Smooth muscle cell (in vitro differentiated cells): ENCODE data around the gene RCHY1. TPM values are rescaled to one million over a fixed set of nuclear protein-coding genes. Genes with fewer than 3 reads are reported as not detected.
"Not testable (repeated sequence)": the region's sequence is repeated elsewhere in the genome, so short reads cannot be mapped to it uniquely, and the experiment has no call there.

Experiments used
- DNase-seq: peaks from one replicate; lab custom pipeline; 2025; ENCODE audit not compliant: unreplicated experiment; lab: John Stamatoyannopoulos, UW
- H2AFZ ChIP-seq: fragments of 200-600 bp; sonication (generic); 2 replicates; pipeline ENCODE4 v1.6.0; 2016; ENCODE audit warnings: antibody characterized with exemption, low read depth, mild to moderate bottlenecking
- H3F3A ChIP-seq: fragments of 200-600 bp; sonication (generic); 2 replicates; pipeline ENCODE4 v1.6.0; 2017; ENCODE audit warnings: antibody characterized with exemption, low read depth
- H3K27ac ChIP-seq: fragments of 200-600 bp; sonication (generic); 2 replicates; pipeline ENCODE4 v1.5.1; 2016; ENCODE audit warnings: low read depth, mild to moderate bottlenecking
- H3K27me3 ChIP-seq: fragments of 200-600 bp; sonication (generic); 2 replicates; pipeline ENCODE4 v1.6.1; 2016; ENCODE audit warnings: low read depth, mild to moderate bottlenecking
- H3K36me3 ChIP-seq: fragments of 200-600 bp; sonication (generic); 2 replicates; pipeline ENCODE4 v1.5.1; 2016; ENCODE audit warnings: low read depth
- H3K4me1 ChIP-seq: fragments of 200-600 bp; sonication (generic); 2 replicates; pipeline ENCODE4 v1.5.1; 2016; ENCODE audit warnings: low read depth
- H3K4me2 ChIP-seq: fragments of 200-600 bp; sonication (generic); 2 replicates; pipeline ENCODE4 v1.6.0; 2016; ENCODE audit warnings: mild to moderate bottlenecking
- H3K4me3 ChIP-seq: fragments of 200-600 bp; sonication (generic); 2 replicates; pipeline ENCODE4 v1.5.1; 2016; ENCODE audit warnings: mild to moderate bottlenecking
- H3K79me2 ChIP-seq: fragments of 200-600 bp; sonication (generic); 2 replicates; pipeline ENCODE4 v1.6.0; 2016; ENCODE audit warnings: low read depth, mild to moderate bottlenecking
- H3K9ac ChIP-seq: fragments of 200-600 bp; sonication (generic); 2 replicates; pipeline ENCODE4 v1.6.0; 2016; ENCODE audit warnings: low read depth
- H3K9me3 ChIP-seq: fragments of 200-600 bp; sonication (generic); replicated peaks from 2 replicates; pipeline ENCODE4 v1.5.1; 2016; ENCODE audit warnings: low read depth
- H4K20me1 ChIP-seq: fragments of 200-600 bp; sonication (generic); 2 replicates; pipeline ENCODE4 v1.6.0; 2016; ENCODE audit warnings: low read depth
- CTCF ChIP-seq: fragments of 200-600 bp; sonication (generic); IDR thresholded peaks from 2 replicates; pipeline ENCODE4 v1.5.1; 2017; ENCODE audit warnings: borderline replicate concordance, mild to moderate bottlenecking, antibody characterized with exemption; ENCODE audit not compliant: insufficient read depth, poor library complexity, severe bottlenecking
- WGBS: methylation state at CpG from one replicate; pipeline ENCODE4 v1.1.7; 2016; ENCODE audit warnings: low lambda C conversion rate; 5-methylcytosine and 5-hydroxymethylcytosine counted together
- polyA plus RNA-seq: library from polyadenylated mRNA; unstranded; fragments of >200 nt; fragmentation: Nextera tagmentation; extraction: Ambion mirVana; gene quantifications from 2 replicates; pipeline ENCODE4 v1.2.1, GENCODE V29; 2016
- total RNA-seq: library from RNA; depleted of rRNA; stranded (reverse); fragments of >200 nt; gene quantifications from 2 replicates; pipeline ENCODE4 v1.2.3, GENCODE V29; 2014

The RCHY1 gene
- total and polyA plus RNA-seq, 2 experiments from 2014 or later, result 19.3 to 45.9 TPM

DNA sequence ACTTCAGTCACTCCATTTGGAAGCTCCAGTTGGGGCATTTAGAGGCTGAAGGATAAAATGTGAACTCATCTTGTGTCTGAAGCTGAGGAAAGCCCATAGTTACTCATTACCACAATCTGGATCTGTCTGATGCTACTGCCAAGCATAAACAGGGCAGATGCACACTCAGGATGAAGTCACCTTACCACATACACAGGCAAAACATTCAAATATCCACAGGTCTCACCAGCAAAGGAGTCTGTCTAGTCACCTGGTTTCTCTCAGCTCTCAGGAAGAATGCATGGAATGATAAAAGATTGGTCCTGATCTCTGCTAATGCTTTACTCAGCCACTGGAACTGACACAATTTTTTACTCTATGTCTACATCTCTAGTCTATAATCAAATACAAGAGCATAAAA lies 28.6 kb upstream of the RCHY1 start:
- no peaks in the 10 kb centered on the region for H3K79me2 ChIP-seq
- no peaks in the 10 kb centered on the region for H3K9me3 ChIP-seq
- DNase-seq, result no peak
- H3K4me2 ChIP-seq, result peak overlapping the region; percentile 32
- H3K36me3 ChIP-seq, result no peaks in the 10 kb centered on the region
- H3K4me1 ChIP-seq, result peaks cover 6% of the 10 kb centered on the region
- peaks cover 8% of the 10 kb centered on the region for H3F3A ChIP-seq
- H3K9ac ChIP-seq, result peak overlapping the region; percentile 76
- no peak overlapping the region for H2AFZ ChIP-seq
- H3K27ac ChIP-seq, result peak overlapping the region; percentile 97
- no peaks in the 10 kb centered on the region for H3K27me3 ChIP-seq
- no peak for TF ChIP-seq CTCF
- no peak overlapping the region for H3K4me3 ChIP-seq
- no peaks in the 10 kb centered on the region for H4K20me1 ChIP-seq

DNA sequence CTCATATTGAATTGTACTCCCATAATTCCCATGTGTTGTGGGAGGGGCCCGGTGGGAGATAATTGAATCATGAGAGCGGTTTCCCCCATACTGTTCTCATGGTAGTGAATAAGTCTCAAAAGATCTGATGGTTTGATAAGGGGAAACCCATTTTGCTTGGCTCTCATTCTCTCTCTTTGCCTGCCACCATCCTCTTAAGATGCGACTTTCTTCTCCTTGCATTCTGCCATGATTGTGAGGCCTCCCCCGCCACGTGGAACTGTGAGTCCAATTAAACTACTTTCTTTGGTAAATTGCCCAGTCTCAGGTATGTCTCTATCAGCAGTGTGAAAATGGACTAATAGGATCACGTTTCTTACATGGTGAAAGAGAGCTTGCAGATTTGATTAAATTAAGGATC lies 23.1 kb upstream of the RCHY1 start:
- 93% methylated on average over 6 of the region's 6 CpGs for WGBS
- DNase-seq, H3K27ac ChIP-seq, H3K4me2 ChIP-seq, H2AFZ ChIP-seq, H3K79me2 ChIP-seq, H3K9ac ChIP-seq, H4K20me1 ChIP-seq, H3F3A ChIP-seq, H3K36me3 ChIP-seq, H3K27me3 ChIP-seq, H3K9me3 ChIP-seq, H3K4me3 ChIP-seq, H3K4me1 ChIP-seq: not testable (repeated sequence)

- not testable (repeated sequence) for H3K9ac ChIP-seq, H2AFZ ChIP-seq, H3K4me1 ChIP-seq, H3F3A ChIP-seq, DNase-seq, H3K4me3 ChIP-seq, H4K20me1 ChIP-seq, H3K9me3 ChIP-seq, H3K27ac ChIP-seq, H3K4me2 ChIP-seq, H3K27me3 ChIP-seq, H3K79me2 ChIP-seq
- peaks cover 12% of the 10 kb centered on the region for H3K36me3 ChIP-seq
These were observed 19.7 kb upstream of the RCHY1 start for GRCh38 chr4:75533926-75534325.

- H4K20me1 ChIP-seq, H3K9ac ChIP-seq, H3K4me2 ChIP-seq, H3F3A ChIP-seq, H3K27ac ChIP-seq, H2AFZ ChIP-seq, H3K4me1 ChIP-seq, DNase-seq, H3K79me2 ChIP-seq, H3K9me3 ChIP-seq, H3K4me3 ChIP-seq, H3K27me3 ChIP-seq: not testable (repeated sequence)
- 98% methylated on average over 4 of the region's 4 CpGs for WGBS
- H3K36me3 ChIP-seq, result peaks cover 12% of the 10 kb centered on the region
These were observed 19.2 kb upstream of the RCHY1 start for GRCh38 chr4:75533339-75533887.

- not testable (repeated sequence) for H3K79me2 ChIP-seq, H3K4me3 ChIP-seq, H3K27ac ChIP-seq, H2AFZ ChIP-seq, H4K20me1 ChIP-seq, H3F3A ChIP-seq, DNase-seq, H3K4me2 ChIP-seq, H3K9me3 ChIP-seq, H3K9ac ChIP-seq, H3K27me3 ChIP-seq, H3K4me1 ChIP-seq
- peaks cover 22% of the 10 kb centered on the region for H3K36me3 ChIP-seq
- WGBS, result 100% methylated on average over 7 of the region's 7 CpGs
These were observed 17.4 kb upstream of the RCHY1 start for GRCh38 chr4:75531536-75532143.
